Measurements from ENCODE around the gene BBS1.
A peak's percentile ranks its signal among the peaks of the same experiment; 100 is the strongest.
"Not testable (repeated sequence)": the region's sequence is repeated elsewhere in the genome, so short reads cannot be mapped to it uniquely, and the experiment has no call there.

BBS1 gene

DNA sequence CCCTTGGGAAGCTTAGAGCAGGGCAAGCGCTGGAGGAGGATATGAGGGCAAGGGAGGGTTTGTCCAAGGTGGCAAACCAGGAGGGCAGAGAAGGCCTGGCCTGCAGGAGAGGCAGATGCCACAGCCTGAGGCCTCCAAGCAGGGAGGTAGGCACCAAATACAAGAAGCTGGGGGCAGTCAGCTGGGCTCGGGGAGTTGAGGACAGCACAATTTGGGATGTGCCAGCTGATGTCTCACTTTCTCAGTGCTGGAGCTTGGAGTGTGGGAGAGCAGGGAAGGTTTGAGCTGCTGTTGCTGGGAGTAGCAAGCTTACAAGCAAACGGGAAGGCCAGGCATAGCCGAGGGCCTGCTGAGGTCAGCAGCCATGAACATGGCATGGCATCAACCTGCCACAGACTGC, 31.5 kb downstream of the BBS1 start:
- Histone ChIP-seq H3K36me3 (peaks cover 36 to 63% (median 54%) of the 10 kb centered on the region in 11 experiments), H3K4me1 (peaks cover 34 to 46% (median 43%) of the 10 kb centered on the region in 10 experiments), H3K27me3 (no peaks in the 10 kb centered on the region), H3K4me3 (no peak overlapping the region), H3K27ac (0 out of 22 replicates have a peak overlapping the region, but pooled peaks of 2 of the 11 experiments have one; percentile 25 to 92), H3K9me3 (replicated peaks in 1 of 11) (no peaks in the 10 kb centered on the region), H3K9ac (peak overlapping the region in 9 of 11 experiments; percentile 10 to 98 (median 47); a peak in 5 of 22 replicates), H4K20me1 (peaks cover 0 to 30% (median 0%) of the 10 kb centered on the region in 11 experiments; a peak in 5 of 22 replicates), H3K4me2 (peak overlapping the region in 4 of 11 experiments; percentile 82 to 99 (median 95); a peak in 6 of 22 replicates)
- TF ChIP-seq Cebpa-rat (IDR thresholded peaks at IDR 0.05): no peak

DNA sequence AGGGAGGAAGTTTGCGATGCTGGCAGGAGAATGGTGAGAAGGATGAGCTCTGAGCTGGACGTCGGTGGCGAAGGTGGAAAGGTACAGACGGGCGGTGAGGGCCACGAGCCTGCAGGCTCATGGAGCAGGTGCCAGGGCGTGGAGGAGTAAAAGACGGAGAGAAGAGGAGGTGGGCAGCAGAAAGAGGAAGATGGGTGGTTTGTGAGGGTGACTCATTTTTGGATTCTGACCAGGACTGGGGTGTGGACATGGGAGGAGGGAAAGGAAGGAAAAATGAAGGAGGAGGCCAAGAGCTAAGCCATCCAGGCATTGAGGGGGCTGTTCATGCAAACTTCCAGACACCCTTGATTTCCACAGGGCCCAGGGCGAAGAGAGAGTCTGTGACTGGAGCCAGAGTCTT, 31.9 kb downstream of the BBS1 start:
- Histone ChIP-seq H3K36me3 (peaks cover 32 to 59% (median 50%) of the 10 kb centered on the region in 11 experiments), H3K27ac (peak overlapping the region in 5 of 11 experiments; percentile 25 to 95 (median 92); a peak in 3 of 22 replicates), H3K4me1 (peaks cover 34 to 50% (median 46%) of the 10 kb centered on the region in 10 experiments), H3K4me2 (peak overlapping the region in 9 of 11 experiments; percentile 82 to 99 (median 97); a peak in 14 of 22 replicates), H4K20me1 (peaks cover 0 to 30% (median 0%) of the 10 kb centered on the region in 11 experiments; a peak in 5 of 22 replicates), H3K9ac (peak overlapping the region in 10 of 11 experiments; percentile 10 to 98 (median 70); a peak in 13 of 22 replicates), H3K9me3 (replicated peaks in 1 of 11) (no peaks in the 10 kb centered on the region), H3K27me3 (no peaks in the 10 kb centered on the region), H3K4me3 (no peak overlapping the region)
- no peak for TF ChIP-seq Cebpa-rat (IDR thresholded peaks at IDR 0.05)

DNA sequence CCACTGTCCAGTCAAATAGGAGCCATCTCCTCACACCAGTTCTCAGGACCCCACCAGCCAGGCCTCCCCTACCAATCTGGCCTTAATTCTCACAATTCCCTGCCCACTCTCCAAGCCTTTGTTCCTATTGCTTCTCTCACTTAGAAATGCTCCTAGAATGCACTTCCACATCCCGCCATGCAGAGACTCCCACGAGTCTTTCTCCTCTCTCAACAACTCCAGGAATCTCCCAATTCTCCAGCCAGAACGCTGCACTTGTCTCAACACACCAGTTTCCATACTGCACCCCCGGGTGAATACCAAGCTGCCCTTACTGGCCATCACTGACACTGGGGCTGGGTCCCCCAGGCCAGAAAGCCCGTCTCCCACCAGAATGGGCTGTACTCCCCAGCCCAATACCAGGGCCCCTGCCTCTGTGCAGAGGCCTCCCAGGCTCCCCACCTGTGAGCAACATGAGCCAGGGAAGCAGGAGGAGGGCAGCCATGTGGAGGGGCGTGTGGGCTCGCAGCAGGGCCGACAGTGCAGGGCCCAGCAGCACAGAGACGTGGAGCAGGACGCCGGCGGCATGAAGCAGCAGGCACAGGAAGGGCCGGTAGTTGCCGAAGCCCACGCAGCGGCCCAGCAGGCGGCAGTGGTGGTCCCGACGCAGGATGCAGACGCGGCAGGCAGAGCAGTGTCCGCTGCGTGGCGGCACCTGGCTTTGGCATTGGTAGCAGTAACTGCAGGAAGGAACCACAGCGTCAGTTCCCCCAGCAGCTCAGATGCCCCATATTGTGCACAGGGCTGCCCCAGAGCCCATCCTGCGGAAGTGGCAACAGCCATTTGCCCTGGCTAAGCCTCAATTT, 33.0 kb downstream of the BBS1 start:
- Histone ChIP-seq H3K27ac (peak overlapping the region in 10 of 11 experiments; percentile 81 to 96 (median 92); a peak in 18 of 22 replicates), H4K20me1 (peaks cover 0 to 30% (median 0%) of the 10 kb centered on the region in 11 experiments; a peak in 5 of 22 replicates), H3K27me3 (no peaks in the 10 kb centered on the region), H3K4me1 (peaks cover 34 to 57% (median 47%) of the 10 kb centered on the region in 10 experiments), H3K9me3 (replicated peaks in 1 of 11) (no peaks in the 10 kb centered on the region), H3K36me3 (peaks cover 26 to 48% (median 44%) of the 10 kb centered on the region in 11 experiments), H3K9ac (peak overlapping the region; percentile 27 to 98 (median 94); a peak in 20 of 22 replicates), H3K4me2 (peak overlapping the region; percentile 82 to 99 (median 96)), H3K4me3 (peak overlapping the region in 9 of 10 experiments; percentile 84 to 98 (median 93); a peak in 15 of 20 replicates)
- TF ChIP-seq Cebpa-rat (IDR thresholded peaks at IDR 0.05): no peak

DNA sequence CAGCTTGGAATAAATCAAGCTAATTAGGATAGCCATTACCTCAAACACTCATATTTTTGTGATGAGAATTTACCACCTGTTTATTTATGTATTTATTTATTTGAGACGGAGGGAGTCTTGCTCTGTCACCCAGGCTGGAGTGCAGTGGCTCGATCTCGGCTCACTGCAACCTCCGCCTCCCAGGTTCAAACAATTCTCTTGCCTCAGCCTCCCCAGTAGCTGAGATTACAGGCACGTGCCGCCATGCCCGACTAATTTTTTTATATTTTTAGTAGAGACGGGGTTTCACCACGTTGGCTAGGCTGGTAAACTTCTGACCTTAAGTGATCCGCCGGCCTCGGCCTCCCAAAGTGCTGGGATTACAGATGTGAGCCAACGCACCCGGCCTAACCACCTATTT, 34.5 kb downstream of the BBS1 start:
- Histone ChIP-seq H4K20me1 (peaks cover 0 to 23% (median 0%) of the 10 kb centered on the region in 11 experiments; a peak in 3 of 22 replicates), H3K4me3 (peak overlapping the region; percentile 84 to 98 (median 94)), H3K4me2 (peak overlapping the region; percentile 82 to 99 (median 96)), H3K27ac (peak overlapping the region; percentile 76 to 96 (median 92); a peak in 21 of 22 replicates), H3K4me1 (peaks cover 34 to 57% (median 47%) of the 10 kb centered on the region in 10 experiments), H3K36me3 (peaks cover 12 to 34% (median 29%) of the 10 kb centered on the region in 11 experiments; a peak in 21 of 22 replicates), H3K9ac (peak overlapping the region; percentile 91 to 98 (median 94))
- not testable (repeated sequence) for H3K27me3 ChIP-seq; H3K9me3 ChIP-seq (replicated peaks in 1 of 11)

DNA sequence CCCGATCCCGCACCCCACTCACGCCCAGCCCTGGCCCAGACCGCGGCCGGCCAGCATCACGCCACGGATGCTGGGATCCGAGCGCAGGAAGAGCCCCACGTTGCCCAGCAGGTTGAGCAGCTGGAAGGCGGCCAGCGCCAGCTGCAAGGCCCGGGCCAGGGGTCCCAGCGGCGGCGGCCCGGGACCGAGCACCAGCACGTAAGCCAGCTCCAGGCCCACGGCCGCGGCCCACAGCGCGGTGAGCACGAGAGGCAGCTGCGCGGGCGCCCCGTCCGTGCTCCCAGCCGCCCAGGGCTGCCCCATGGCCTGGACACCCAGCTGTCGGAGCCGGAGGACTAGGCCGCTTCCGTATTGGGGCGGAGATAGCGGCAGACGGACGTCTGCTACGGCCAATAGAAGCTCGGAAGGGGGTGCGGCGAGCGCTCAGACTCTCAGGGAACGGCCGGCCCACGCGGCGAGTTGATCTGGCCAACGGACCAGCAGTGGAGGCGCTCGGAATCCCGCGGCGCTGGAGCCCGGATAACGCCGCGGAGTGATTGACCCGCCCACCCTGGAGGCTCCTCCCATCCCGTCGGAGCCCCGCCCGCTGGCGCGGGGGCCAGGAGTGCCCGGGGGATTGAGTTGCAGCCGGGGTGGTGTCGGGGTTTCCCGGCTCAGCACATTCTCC, 35.4 kb downstream of the BBS1 start, which contains the start of gene ZDHHC24:
Gene ZDHHC24 (minus strand): TSS at position 348 of the 667 bp plus-strand sequence. CDS start 45 bp downstream, at position 303.
- Histone ChIP-seq H3K4me1 (peaks cover 34 to 57% (median 47%) of the 10 kb centered on the region in 10 experiments), H3K4me3 (peak within 1 kb of the TSS; percentile 84 to 98 (median 94)), H3K36me3 (peaks cover 11 to 25% (median 22%) of the 10 kb centered on the region in 11 experiments; a peak in 19 of 22 replicates), H3K27me3 (no peaks in the 10 kb centered on the region), H3K4me2 (peak within 1 kb of the TSS; percentile 82 to 99 (median 96)), H3K9me3 (replicated peaks in 1 of 11) (no peaks in the 10 kb centered on the region), H4K20me1 (peaks cover 0 to 23% (median 0%) of the 10 kb centered on the region in 11 experiments; a peak in 3 of 22 replicates), H3K27ac (peak within 1 kb of the TSS; percentile 76 to 96 (median 92); a peak in 21 of 22 replicates), H3K9ac (peak within 1 kb of the TSS; percentile 91 to 98 (median 94))
- TF ChIP-seq Cebpa-rat (IDR thresholded peaks at IDR 0.05): no peak

DNA sequence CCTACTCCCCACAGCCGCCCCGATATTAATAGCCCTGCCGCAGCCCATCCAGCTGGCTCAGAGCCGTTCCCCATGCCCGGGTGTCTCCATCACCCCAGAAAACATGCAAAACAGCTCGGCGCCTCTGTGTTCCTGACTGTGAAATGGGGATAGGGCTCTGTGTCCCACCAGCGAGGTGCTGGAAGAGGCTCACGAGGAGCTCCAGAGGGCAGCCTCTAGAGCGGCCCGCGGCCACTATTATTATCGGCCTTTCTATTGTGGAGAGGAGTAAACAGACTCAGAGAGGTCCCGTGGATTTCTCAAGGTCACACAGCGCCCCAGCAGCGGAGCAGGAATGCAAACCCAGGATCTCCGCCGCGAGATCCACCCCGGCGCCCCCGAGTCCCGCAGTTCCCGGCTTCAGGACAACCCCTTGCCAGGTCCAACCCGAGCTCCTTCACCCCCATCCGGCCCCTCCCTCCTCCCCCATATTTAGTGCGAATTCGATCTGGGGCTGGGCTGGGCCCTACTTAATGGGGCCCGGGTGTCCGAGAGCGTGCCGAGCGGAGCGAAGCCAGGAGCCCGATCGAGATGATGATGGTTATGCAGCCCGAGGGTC, 36.0 kb downstream of the BBS1 start, which contains the start of gene ACTN3:
Gene ACTN3 (plus strand): TSS at position 536 of the 598 bp plus-strand sequence. CDS start 35 bp downstream, at position 571.
- peak within 1 kb of the TSS; percentile 76 to 96 (median 92); a peak in 21 of 22 replicates for H3K27ac ChIP-seq
- no peak for TF ChIP-seq Cebpa-rat (IDR thresholded peaks at IDR 0.05)
- H3K27me3 ChIP-seq: no peaks in the 10 kb centered on the region
- no peaks in the 10 kb centered on the region for H3K9me3 ChIP-seq (replicated peaks in 1 of 11)
- H3K4me3 ChIP-seq: peak within 1 kb of the TSS; percentile 84 to 98 (median 94)
- H3K4me2 ChIP-seq: peak within 1 kb of the TSS; percentile 82 to 99 (median 96)
- peaks cover 34 to 57% (median 47%) of the 10 kb centered on the region in 10 experiments for H3K4me1 ChIP-seq
- H3K9ac ChIP-seq: peak within 1 kb of the TSS; percentile 91 to 98 (median 94)
- peaks cover 6 to 19% (median 16%) of the 10 kb centered on the region in 11 experiments; a peak in 19 of 22 replicates for H3K36me3 ChIP-seq
- H4K20me1 ChIP-seq: peaks cover 0 to 23% (median 0%) of the 10 kb centered on the region in 11 experiments; a peak in 3 of 22 replicates

DNA sequence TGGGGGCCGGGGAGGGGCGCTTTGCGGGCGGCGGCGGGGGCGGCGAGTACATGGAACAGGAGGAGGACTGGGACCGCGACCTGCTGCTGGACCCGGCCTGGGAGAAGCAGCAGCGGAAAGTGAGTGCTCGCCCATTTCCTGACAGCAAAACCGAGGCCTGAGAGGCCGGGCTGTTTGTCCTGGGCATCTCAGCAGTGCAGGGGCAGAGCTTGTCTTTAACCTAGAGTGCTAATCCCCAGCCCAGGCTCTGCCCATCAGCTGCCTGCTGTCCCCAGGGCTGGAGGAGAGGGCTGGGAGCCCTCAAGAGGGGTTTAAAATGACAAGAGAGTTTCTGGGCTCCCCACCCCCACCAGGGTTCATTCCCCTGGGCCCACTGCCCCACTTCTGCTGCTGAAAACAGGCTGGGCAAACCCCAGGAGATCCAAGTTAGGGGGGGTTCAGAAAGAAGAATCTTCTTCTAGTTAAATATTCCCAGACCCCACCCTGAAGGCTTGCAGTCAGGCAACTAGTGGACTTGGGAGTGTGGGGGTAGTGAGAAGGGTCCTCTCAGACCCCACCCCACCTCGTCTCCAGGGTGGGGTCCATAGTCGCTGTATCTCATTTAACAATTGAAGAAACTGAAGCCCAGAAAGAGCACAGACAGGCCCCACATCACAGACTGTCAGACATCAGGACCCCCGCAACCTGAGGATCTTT, 36.7 kb downstream of the BBS1 start:
- TF ChIP-seq Cebpa-rat (IDR thresholded peaks at IDR 0.05): no peak
- Histone ChIP-seq H3K27ac (no peak overlapping the region), H3K27me3 (no peaks in the 10 kb centered on the region), H3K36me3 (peaks cover 0 to 13% (median 10%) of the 10 kb centered on the region in 11 experiments; a peak in 13 of 22 replicates), H3K4me2 (peak overlapping the region; percentile 82 to 97 (median 94); a peak in 21 of 22 replicates), H4K20me1 (peaks cover 0 to 16% (median 0%) of the 10 kb centered on the region in 11 experiments; a peak in 3 of 22 replicates), H3K4me1 (peaks cover 32 to 52% (median 43%) of the 10 kb centered on the region in 10 experiments), H3K9ac (peak overlapping the region in 6 of 11 experiments; percentile 37 to 97 (median 94); a peak in 9 of 22 replicates), H3K4me3 (0 out of 20 replicates have a peak overlapping the region, but pooled peaks of 2 of the 10 experiments have one; percentile 93 to 97), H3K9me3 (replicated peaks in 1 of 11) (no peaks in the 10 kb centered on the region)
